ENCODE data around the gene LMAN1L.

The LMAN1L gene

DNA sequence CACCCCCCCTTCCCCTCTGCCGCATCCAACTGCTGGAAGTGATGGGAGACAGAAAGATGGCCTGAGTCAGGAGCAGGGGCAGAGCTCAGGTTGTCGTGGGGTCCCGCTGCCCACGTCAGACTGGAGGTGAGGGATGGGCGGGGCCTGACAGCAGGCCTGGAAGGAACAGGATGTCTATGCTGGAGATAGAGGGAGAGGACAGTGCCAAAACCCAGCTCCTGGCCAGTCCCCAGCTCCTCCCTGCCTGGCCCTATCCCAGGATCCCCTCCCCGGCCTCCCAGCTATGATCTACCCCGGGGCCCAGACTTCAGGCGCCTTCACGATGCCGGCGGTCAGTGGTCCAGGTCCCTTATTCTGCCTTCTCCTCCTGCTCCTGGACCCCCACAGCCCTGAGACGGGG, at the start of gene LMAN1L:
TSS of gene LMAN1L (plus strand) at position 303 of the 400 bp plus-strand sequence. CDS start at position 323, 20 bp downstream.
- no peak for DNase-seq

- no peak for DNase-seq
Measured at GRCh38 chr15:74763416-74763815, 49.2 kb upstream of the LMAN1L start.

- no peak for DNase-seq
Measured at GRCh38 chr15:74767167-74768098, 45.2 kb upstream of the LMAN1L start.

DNA sequence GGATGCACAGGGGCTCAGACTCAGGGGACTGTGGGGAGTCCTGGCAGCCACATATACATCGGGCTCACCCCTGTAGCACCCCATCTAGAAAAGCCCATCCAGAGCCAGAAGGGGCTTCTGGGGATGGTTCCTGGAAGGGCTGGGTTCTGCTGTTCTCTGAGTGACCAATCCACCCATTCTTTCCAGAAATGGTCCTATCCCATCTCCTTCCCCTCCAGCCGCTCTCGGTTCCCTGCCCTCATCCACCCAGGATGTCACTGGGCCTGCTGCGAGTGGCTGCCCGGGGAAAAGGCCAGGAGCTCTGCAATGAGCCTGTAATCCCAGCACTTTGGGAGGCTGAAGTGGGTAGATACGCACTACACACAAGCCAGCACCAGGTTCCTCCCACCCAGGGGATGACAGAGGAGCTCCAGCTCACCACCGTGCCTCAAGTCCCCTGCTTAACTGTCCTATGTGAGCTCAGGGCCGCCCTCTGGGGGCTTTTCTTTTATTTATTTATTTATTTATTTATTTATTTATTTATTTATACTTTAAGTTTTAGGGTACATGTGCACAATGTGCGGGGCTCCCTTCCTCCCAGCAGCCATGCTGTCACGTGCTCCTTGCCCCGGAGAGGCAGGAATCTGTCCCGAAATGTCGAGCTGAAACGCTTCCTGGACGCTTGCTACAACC, 44.4 kb upstream of the LMAN1L start:
- DNase-seq: no peak

GRCh38 chr15:74768771-74769342, 43.8 kb upstream of the LMAN1L start:
- peak in 1 of 2 experiments; percentile 9 for DNase-seq

- no peak for DNase-seq
Measured at GRCh38 chr15:74769463-74770025, 43.1 kb upstream of the LMAN1L start.

DNA sequence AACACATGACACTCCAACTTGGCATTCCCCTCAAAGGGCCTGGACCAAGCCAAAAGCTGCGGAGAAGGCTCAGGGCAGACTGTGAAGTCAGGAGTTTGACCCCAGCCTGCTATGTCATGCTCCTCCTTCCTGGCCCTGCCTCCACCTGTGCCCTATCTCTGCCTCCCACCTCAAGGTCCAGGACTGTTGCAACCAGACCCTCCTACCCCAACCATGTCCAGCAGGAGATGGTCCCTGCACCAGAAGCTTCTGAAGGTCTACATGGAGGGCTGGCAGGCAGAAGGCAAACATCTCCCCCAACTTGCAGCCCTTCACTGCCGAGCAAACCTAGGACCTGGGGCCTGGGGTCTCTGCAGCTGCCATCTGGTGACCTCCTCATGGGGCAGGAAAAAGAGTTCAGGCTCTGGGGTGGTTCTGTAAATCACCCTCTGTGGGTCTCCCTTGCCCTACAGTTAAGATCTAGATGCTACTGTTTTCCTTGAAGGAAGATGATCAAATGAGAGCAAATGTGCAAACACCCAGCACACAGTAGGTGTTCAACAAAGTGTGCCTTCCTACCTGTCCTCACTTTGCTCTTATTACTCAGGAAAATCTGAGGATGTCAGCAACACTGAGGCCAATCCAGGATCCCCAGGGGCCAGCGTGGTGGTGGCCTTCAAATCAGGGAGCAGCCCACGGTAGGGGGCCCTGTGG, 42.3 kb upstream of the LMAN1L start:
- DNase-seq: no peak

DNA sequence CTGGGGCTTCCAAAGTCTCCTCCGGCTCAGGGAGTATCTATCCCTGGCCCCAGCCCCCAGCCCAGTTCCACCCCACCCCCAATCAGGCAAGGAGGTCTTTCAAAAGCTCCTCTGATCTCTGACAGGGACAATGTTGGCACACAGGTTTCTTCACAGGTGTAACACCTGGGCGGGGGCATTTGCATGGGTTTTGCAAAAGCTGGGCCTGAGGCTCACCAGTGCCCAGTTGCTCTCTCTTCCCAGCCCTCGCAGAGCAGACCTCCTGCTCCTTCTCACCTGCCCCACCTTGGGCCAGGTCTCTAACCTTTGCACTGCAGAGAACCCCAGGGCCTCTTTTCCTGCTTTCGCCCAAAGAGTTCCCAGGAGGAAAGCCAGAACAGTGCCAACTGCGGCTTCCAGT, 39.3 kb upstream of the LMAN1L start:
- DNase-seq: no peak

GRCh38 chr15:74773731-74774252, 38.8 kb upstream of the LMAN1L start:
- DNase-seq: no peak

- no peak for DNase-seq
Measured at GRCh38 chr15:74775132-74775562, 37.5 kb upstream of the LMAN1L start.

- DNase-seq: no peak
Measured at GRCh38 chr15:74775894-74776293, 36.7 kb upstream of the LMAN1L start.

DNA sequence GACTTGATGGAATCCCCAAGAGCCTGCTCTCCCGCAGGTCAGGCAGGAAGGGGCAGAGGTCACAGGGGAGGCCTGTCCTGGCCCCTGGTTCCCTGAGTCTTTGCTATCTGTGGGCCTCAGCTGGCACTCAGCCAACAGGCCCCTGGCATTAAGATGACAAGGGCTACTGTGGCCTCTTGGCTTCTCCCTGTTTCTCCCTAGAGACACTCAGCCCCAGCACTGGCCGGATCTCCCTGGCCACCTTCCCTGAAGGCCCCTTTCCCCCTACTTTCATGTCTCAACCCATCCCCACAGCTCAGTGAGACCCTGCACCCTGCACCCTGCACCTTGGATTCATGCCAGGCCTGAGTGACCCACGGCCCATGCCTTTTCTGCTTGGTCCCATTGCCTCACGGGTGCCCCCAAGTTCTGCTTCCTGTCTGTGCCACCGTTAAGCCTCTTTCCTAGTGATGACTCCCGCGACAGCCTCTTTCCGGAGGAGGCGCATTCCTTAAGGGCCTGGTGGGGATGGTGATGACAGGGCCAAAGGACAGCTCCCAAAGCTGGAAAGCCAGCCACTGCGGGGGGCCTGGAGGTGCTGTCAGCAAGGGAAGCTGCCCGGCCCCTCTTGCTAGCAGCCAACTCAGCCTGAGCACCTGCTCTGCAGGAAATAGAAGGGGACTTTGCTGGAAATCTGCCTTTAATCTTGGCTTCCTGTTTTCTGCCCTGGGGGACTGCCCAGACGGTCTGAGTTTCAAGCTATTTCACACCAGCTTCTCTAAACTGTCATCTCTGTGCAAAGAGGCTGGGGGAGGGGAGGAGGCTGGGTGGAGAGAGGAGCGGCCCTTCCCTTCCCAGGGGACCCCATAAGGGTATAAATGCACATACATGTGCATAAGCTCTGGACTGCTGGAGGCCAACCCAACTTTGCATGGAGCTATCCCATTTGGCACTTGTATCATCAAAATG, 35.5 kb upstream of the LMAN1L start:
- DNase-seq: no peak

DNA sequence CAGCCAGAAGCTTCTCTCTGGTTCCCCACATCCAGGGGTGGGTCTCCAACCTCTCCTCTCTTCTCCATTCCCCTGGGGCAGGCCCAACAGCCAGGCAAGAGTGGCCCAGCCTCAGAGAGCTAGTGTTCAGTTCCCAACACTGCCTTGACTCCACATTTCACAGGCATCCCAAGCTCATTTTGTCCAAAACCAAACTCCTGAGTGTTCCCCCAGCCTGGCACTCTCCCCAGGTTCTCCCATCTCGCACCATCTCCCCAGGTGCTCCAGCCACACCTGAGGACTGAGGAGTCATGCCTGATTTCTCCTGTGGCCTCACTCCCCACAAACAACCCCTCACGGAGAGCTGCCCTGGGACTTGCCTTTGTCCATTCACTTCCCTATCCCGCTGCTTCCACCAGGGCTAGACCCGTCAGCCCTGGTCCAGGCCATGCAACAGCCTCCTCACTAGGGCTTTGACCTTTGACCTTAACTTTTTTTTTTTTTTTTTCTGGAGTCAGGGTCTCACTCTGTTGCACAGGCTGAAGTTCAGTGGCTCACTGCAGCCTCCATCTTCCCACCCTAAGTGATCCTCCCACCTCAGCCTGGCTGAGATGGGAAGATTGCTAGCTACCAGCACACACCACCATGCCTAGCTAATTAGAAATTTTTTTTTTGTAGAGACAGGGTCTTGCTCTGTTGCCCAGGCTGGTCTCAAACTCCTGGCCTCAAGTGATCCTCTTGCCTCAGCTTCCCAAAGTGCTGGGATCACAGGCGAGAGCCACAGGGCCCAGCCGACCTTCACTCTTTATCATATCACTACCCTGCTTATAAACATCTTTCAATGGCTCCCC, 34.7 kb upstream of the LMAN1L start:
- DNase-seq: no peak

DNA sequence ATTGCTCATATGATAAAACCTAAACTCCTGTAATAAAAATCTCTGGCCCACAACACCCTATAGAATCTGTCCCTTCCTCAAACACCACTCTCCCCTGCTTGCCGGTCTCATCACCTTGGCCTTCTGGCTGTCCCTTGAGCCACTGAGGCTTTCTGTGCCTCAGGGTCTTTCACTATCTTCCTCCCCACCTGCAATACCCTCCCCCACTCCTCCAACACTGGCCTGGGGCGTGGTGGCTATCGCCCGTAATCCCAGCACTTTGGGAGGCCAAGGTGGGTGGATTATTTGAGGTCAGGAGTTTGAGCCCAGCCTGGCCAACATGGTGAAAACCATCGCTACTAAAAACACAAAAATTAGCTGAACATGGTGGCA, 34.0 kb upstream of the LMAN1L start:
- no peak for DNase-seq

GRCh38 chr15:74779162-74779648, 33.4 kb upstream of the LMAN1L start:
- no peak for DNase-seq

DNA sequence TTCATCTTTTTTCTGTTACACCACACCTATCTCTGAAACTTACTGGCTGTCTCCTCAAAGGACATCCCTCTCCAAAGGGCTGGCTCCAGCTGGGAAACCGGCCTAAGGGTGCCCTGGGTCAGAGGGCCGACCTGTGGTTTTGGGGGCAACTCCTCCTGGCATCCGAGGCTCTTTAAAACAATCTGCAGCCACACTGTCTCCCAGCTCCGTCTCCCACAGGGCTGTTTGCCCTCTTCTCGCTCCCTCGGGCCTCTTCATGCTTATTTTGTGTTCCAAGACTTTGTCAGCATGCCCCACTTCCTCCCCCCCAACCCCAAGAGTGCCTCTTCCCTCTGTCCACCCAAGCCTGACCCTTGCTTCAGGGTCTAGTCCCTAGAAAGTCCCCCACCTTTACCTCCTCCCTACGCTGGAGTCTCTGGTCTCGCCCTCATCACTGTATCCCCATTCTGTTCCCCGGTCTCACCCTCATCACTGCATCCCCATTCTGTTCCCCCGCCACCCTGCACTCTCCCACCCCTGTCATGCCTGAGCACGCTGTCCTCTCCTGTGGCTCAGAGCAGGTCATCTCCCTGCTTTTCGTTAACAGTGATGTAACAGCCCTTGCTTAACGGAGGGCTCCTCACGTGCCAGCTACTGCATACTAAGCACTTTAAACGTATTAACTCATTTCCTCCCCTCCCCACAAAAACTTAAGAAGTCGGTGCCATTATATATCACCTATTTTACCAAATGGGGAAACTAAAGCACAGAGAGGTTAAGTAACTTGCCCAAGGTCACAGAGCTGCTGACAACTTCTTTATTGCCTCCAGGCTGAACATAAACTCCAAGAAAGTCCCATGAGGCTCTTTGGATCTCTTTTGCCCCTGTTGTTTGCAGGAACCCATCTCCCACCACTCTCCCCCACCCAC, 31.9 kb upstream of the LMAN1L start:
- DNase-seq: no peak

GRCh38 chr15:74781431-74782258, 31.0 kb upstream of the LMAN1L start, which contains the start of gene CSK:
CSK (plus strand) TSS chr15:74782080; CDS start chr15:74798298, 16,218 bp downstream.
- peak in 1 of 2 experiments; percentile 52 for DNase-seq
